Endothelial cell (in vitro differentiated cells): ENCODE data around the gene ZNF688. TPM values are rescaled to one million over a fixed set of nuclear protein-coding genes. Genes with fewer than 3 reads are reported as not detected.

Experiments
- DNase-seq: peaks from one replicate; pipeline ENCODE4 v3.0.0; 2021; ENCODE audit warnings: low spot score
- H3K27ac Mint-ChIP-seq: one replicate; pipeline ENCODE4 v1.8.0; 2021; ENCODE audit warnings: mixed read lengths, inconsistent platforms; ENCODE audit not compliant: unreplicated experiment
- H3K27me3 Mint-ChIP-seq: one replicate; pipeline ENCODE4 v1.8.0; 2021; ENCODE audit warnings: mild to moderate bottlenecking, moderate library complexity, mixed read lengths, inconsistent platforms; ENCODE audit not compliant: unreplicated experiment
- H3K36me3 Mint-ChIP-seq: one replicate; pipeline ENCODE4 v1.8.0; 2021; ENCODE audit warnings: mild to moderate bottlenecking, low read depth, mixed read lengths, inconsistent platforms; ENCODE audit not compliant: unreplicated experiment
- H3K4me1 Mint-ChIP-seq: one replicate; pipeline ENCODE4 v1.8.0; 2021; ENCODE audit warnings: mild to moderate bottlenecking, mixed read lengths, inconsistent platforms; ENCODE audit not compliant: unreplicated experiment
- H3K4me3 Mint-ChIP-seq: one replicate; pipeline ENCODE4 v1.8.0; 2021; ENCODE audit warnings: mild to moderate bottlenecking, mixed read lengths, inconsistent platforms; ENCODE audit not compliant: unreplicated experiment
- H3K9me3 Mint-ChIP-seq: one replicate; pipeline ENCODE4 v1.8.0; 2021; ENCODE audit warnings: mixed read lengths, inconsistent platforms; ENCODE audit not compliant: unreplicated experiment
- total RNA-seq: library from RNA; stranded (reverse); fragmentation: NEBNext Ultra II Directional; extraction: Animal tissue kit (Norgen Biotek cat#: 25700); gene quantifications from one replicate; pipeline ENCODE4 v1.2.1, GENCODE V29; 2021; ENCODE audit not compliant: unreplicated experiment
- TF ChIP-seq, protein P1 (sequence below): fragments of 200-600 bp; sonication (generic); IDR thresholded peaks from one replicate; pipeline ENCODE4 v1.5.0; 2021; ENCODE audit warnings: antibody characterized with exemption; ENCODE audit not compliant: unreplicated experiment

Gene ZNF688
- total RNA-seq, 1 donor from 2014 or later, result 9.6 TPM

DNA sequence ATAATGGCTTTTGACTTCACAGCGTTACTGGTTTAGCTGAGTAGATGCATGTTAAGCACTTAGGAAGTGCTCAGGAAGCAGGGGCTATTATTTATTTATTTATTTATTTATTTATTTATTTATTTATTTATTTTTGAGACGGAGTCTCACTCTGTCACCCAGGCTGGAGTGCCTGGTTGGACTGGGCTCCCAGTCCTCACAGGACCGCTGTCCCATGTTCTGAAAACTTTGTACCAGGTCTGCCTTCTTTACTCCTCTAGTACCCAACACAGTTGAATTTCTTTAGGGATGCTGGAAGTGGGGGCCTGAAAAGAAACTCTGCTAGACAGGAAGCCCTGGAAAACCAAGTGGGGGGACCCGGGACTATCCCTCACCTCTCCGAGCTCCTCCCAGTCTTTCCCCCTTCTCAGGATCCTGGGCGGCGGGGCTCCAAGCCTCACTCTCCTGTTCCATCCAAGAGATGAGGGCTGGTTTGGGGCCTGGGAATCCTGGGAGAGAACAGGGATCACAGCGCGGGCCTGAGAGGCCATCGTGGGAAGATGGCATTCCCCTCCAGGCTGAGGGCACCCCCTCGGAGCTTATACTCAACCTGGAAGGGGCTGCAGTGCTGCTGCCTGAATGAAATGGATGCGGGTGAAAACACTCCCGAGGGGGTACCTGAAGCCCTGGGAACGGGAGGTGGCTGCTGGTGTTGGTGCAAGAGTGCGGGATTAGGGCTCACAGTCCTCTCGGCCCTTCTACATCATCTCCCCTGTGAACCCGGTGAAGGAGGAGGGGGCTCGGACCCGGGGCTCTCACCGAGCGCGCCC, 674 bp downstream of the ZNF688 start:
- TF ChIP-seq, protein P1, sequence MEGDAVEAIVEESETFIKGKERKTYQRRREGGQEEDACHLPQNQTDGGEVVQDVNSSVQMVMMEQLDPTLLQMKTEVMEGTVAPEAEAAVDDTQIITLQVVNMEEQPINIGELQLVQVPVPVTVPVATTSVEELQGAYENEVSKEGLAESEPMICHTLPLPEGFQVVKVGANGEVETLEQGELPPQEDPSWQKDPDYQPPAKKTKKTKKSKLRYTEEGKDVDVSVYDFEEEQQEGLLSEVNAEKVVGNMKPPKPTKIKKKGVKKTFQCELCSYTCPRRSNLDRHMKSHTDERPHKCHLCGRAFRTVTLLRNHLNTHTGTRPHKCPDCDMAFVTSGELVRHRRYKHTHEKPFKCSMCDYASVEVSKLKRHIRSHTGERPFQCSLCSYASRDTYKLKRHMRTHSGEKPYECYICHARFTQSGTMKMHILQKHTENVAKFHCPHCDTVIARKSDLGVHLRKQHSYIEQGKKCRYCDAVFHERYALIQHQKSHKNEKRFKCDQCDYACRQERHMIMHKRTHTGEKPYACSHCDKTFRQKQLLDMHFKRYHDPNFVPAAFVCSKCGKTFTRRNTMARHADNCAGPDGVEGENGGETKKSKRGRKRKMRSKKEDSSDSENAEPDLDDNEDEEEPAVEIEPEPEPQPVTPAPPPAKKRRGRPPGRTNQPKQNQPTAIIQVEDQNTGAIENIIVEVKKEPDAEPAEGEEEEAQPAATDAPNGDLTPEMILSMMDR, result no peak
- H3K36me3 Mint-ChIP-seq, result peaks cover 11% of the 10 kb centered on the region
- DNase-seq, result peak; percentile 49
- H3K27ac Mint-ChIP-seq, result peak overlapping the region; percentile 88
- H3K4me3 Mint-ChIP-seq, result peak overlapping the region; percentile 89
- H3K27me3 Mint-ChIP-seq, result peaks cover 10% of the 10 kb centered on the region
- H3K9me3 Mint-ChIP-seq, result no peaks in the 10 kb centered on the region
- H3K4me1 Mint-ChIP-seq, result peaks cover 30% of the 10 kb centered on the region

DNA sequence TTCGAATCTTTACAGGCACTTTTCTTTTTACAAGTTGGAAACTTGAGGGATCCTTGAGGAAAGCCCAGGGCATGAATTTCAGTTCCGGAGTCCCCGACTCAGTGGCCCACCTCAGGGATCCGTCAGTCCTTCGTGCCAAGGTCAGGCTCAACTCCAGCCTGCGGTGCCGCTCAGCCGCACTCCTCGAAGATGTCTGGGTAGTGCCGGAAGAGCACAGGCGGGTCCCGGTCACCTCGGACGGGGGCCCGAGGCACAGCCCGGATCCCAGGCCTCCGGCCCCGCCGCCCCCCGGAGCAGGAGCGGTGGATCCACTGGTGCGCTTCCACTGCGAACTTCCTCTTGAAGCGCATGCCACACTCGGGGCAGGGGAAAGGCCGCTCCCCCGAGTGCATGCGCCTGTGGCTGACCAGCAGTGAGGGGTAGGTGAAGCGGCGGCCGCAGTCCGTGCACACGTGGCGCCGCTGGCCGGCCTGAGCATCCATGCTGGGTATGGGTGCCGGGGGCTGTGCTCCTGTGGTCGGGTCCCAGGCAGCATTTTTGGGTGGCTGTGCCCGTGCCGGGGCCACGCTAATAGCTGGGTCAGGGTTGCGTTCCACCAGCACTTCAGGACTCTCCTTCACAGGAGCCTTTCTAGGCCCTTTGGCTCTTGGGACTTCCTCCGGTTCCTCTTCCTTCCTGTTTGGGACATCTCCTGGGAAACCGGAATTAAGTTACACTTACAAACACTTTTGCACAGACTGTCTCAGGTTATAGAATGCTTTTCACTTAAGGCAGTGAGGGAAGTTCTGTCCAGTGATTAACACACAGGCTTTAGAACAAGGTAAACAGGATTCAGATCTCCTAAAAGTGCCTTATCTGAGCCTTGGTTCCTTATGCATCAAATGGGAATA, 1.5 kb downstream of the ZNF688 start:
- Mint-ChIP-seq H3K27me3 (peaks cover 10% of the 10 kb centered on the region), H3K4me1 (peaks cover 30% of the 10 kb centered on the region), H3K4me3 (no peak overlapping the region), H3K36me3 (peaks cover 10% of the 10 kb centered on the region), H3K9me3 (no peaks in the 10 kb centered on the region), H3K27ac (peak overlapping the region; percentile 84)
- DNase-seq, result no peak
- TF ChIP-seq, protein P1, result no peak

DNA sequence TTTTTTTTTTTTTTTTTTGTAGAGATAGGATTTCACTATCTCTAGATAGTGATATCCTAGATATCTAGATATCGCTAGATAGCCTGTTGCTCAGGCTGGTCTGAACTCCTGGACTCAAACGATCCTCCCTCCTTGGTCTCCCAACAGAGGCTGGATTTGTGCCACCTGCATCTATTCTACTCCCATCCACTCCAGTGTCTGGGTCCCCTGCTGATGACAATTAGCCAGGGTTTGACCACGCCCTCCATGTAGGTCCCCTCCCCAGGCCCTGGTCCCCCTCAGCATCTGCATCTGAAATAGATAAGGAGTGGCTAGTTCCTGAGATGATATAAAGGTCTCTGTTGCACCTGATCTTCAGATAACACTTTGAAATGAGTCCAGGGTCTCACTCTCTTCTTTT, 2.2 kb downstream of the ZNF688 start:
- Mint-ChIP-seq H3K9me3 (no peaks in the 10 kb centered on the region), H3K4me3 (no peak overlapping the region)

DNA sequence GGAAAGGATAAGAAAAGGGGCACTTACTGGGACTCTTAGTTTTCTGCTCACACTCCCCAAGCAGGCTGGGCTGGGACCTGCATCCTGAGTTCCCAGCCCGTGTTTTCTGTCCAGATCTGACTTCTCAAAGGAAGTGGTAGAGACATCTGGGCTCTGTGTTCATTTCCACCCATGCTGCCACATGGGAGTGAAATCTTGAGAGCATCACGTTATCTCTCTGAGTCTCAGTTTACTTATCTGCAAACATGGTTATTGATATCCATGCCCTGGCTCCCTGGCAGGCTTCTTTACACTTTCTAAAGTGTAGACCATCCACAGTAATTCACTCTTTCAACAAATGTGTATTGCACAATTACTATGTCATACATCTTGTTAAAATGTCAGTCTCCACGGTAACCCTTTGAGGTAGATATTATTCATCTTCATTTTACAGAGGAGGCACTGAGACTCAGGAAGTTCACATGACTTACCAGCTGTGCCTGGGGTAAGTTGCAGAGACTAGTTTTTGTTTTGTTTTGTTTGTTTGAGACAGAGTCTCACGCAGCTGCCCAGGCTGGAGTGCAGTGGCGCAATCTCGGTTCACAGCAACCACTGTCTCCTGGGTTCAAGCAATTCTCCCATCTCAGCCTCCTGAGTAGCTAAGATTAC, 3.4 kb downstream of the ZNF688 start:
- peak overlapping the region; percentile 30 for H3K27ac Mint-ChIP-seq
- TF ChIP-seq, protein P1, result no peak
- DNase-seq, result no peak

More for the DNA sequence above, 2.2 kb downstream of the ZNF688 start:
- H3K4me1 Mint-ChIP-seq, result peaks cover 32% of the 10 kb centered on the region
- peaks cover 10% of the 10 kb centered on the region for H3K27me3 Mint-ChIP-seq
- DNase-seq, result no peak
- peaks cover 5% of the 10 kb centered on the region for H3K36me3 Mint-ChIP-seq
- TF ChIP-seq, protein P1, result no peak
- H3K27ac Mint-ChIP-seq, result peak overlapping the region; percentile 42

More for the DNA sequence above, 3.4 kb downstream of the ZNF688 start:
- peak overlapping the region; percentile 25 for H3K4me3 Mint-ChIP-seq
- H3K9me3 Mint-ChIP-seq, result no peaks in the 10 kb centered on the region
- H3K4me1 Mint-ChIP-seq, result peaks cover 32% of the 10 kb centered on the region
- H3K36me3 Mint-ChIP-seq, result peaks cover 5% of the 10 kb centered on the region
- H3K27me3 Mint-ChIP-seq, result peaks cover 8% of the 10 kb centered on the region
